Lower lobe of right lung (tissue), 2 donors: Measurements from ENCODE around the gene SC5D. TPM values are rescaled to one million over a fixed set of nuclear protein-coding genes. Genes with fewer than 3 reads are reported as not detected.

Experiments
- ATAC-seq, 2 donors: fragments of 200-7000 bp; cut with Tn5 transposase; one replicate each; pipeline ENCODE4 v1.9.1; 2020 to 2022; ENCODE audit warnings: mild to moderate bottlenecking in 2 of 2, moderate library complexity in 2 of 2
- DNase-seq: peaks from one replicate; pipeline ENCODE4 v3.0.0-alpha.2; 2020
- H3K27ac ChIP-seq: fragments of 200-600 bp; one replicate; pipeline ENCODE4 v1.8.0; 2022
- H3K27me3 ChIP-seq: fragments of 200-600 bp; one replicate; pipeline ENCODE4 v1.8.0; 2022; ENCODE audit warnings: low read depth
- H3K36me3 ChIP-seq: fragments of 200-600 bp; one replicate; pipeline ENCODE4 v1.8.0; 2022; ENCODE audit warnings: mild to moderate bottlenecking
- H3K4me1 ChIP-seq: fragments of 200-600 bp; one replicate; pipeline ENCODE4 v1.8.0; 2022
- H3K4me3 ChIP-seq: fragments of 200-600 bp; one replicate; pipeline ENCODE4 v1.8.0; 2022; ENCODE audit warnings: mild to moderate bottlenecking
- H3K9me3 ChIP-seq: fragments of 200-600 bp; one replicate; pipeline ENCODE4 v1.8.0; 2022
- CTCF ChIP-seq: fragments of 200-600 bp; IDR thresholded peaks from one replicate; pipeline ENCODE4 v1.8.0; 2022; ENCODE audit warnings: antibody characterized with exemption, mild to moderate bottlenecking
- intact Hi-C: fragments of 100-400 bp; cut with DNase I; formaldehyde crosslinking; loops from one replicate; pipeline ENCODE4 v1.11.0; 2022
- total RNA-seq: library from RNA; stranded (reverse); fragmentation: NEBNext Ultra II Directional; extraction: Animal tissue kit (Norgen Biotek cat#: 25700); gene quantifications from one replicate; pipeline ENCODE4 v1.2.1, GENCODE V29; 2021
- donor health status: DM: no; HTN: yes; CAD: no; lungs with severe emphysema.

SC5D gene
- total RNA-seq, 1 donor from 2014 or later, result 56.0 TPM

GRCh38 chr11:121291896-121292494 lies 576 bp upstream of the SC5D start:
- H3K4me1 ChIP-seq, result peaks cover 17% of the 10 kb centered on the region
- no peaks in the 10 kb centered on the region for H3K9me3 ChIP-seq
- no peaks in the 10 kb centered on the region for H3K36me3 ChIP-seq
- H3K27ac ChIP-seq, result peak overlapping the region; percentile 92
- peaks cover 2% of the 10 kb centered on the region for H3K27me3 ChIP-seq
- no peak for TF ChIP-seq CTCF
- intact Hi-C loops, result no loop called here
- DNase-seq (no peak), ATAC-seq (peak; percentile 15 to 35)
- peak overlapping the region; percentile 87 for H3K4me3 ChIP-seq

GRCh38 chr11:121293288-121293594 lies 670 bp downstream of the SC5D start:
- H3K27ac ChIP-seq, result peak overlapping the region; percentile 92
- intact Hi-C loops, result no loop called here
- no peaks in the 10 kb centered on the region for H3K27me3 ChIP-seq
- no peaks in the 10 kb centered on the region for H3K9me3 ChIP-seq
- no peak for TF ChIP-seq CTCF
- no peaks in the 10 kb centered on the region for H3K36me3 ChIP-seq
- ATAC-seq, result peak in 1 of 2 donors; percentile 9
- no peak for DNase-seq
- H3K4me3 ChIP-seq, result peak overlapping the region; percentile 87
- peaks cover 17% of the 10 kb centered on the region for H3K4me1 ChIP-seq

GRCh38 chr11:121295246-121296029 lies 2.9 kb downstream of the SC5D start:
- ATAC-seq (no peak), DNase-seq (no peak)
- H3K4me1 ChIP-seq, result peaks cover 20% of the 10 kb centered on the region
- H3K9me3 ChIP-seq, result no peaks in the 10 kb centered on the region
- no peaks in the 10 kb centered on the region for H3K27me3 ChIP-seq
- intact Hi-C loops, result no loop called here
- no peak overlapping the region for H3K27ac ChIP-seq
- TF ChIP-seq CTCF, result no peak
- H3K4me3 ChIP-seq, result no peak overlapping the region
- H3K36me3 ChIP-seq, result no peaks in the 10 kb centered on the region

- H3K27ac ChIP-seq, result no peak overlapping the region
- intact Hi-C loops, result no loop called here
- no peak for ATAC-seq
- TF ChIP-seq CTCF, result no peak
- no peaks in the 10 kb centered on the region for H3K9me3 ChIP-seq
- H3K4me1 ChIP-seq, result peaks cover 29% of the 10 kb centered on the region
- H3K36me3 ChIP-seq, result no peaks in the 10 kb centered on the region
- H3K4me3 ChIP-seq, result no peak overlapping the region
- H3K27me3 ChIP-seq, result no peaks in the 10 kb centered on the region
- DNase-seq, result no peak
Measured at GRCh38 chr11:121297872-121298271, 5.3 kb downstream of the SC5D start.

GRCh38 chr11:121298774-121299173 lies 6.2 kb downstream of the SC5D start:
- intact Hi-C loops, result no loop called here
- H3K27ac ChIP-seq, result no peak overlapping the region
- H3K9me3 ChIP-seq, result no peaks in the 10 kb centered on the region
- TF ChIP-seq CTCF, result no peak
- H3K4me1 ChIP-seq, result peaks cover 22% of the 10 kb centered on the region
- H3K4me3 ChIP-seq, result no peak overlapping the region
- H3K36me3 ChIP-seq, result peaks cover 5% of the 10 kb centered on the region
- DNase-seq, result no peak
- ATAC-seq, result no peak
- H3K27me3 ChIP-seq, result no peaks in the 10 kb centered on the region
